Ramos (cell line): ENCODE results near the gene TMEM60.

Source experiments
- in situ Hi-C: fragments of 300-500 bp; cut with MboI; formaldehyde crosslinking; loops from one replicate; pipeline ENCODE4 v1.14.3; 2022; ENCODE audit warnings: low sequenced_read_pairs; ENCODE audit not compliant: unreplicated experiment

TMEM60 gene

GRCh38 chr7:77783111-77783510 is 15.1 kb downstream of the TMEM60 start:
- in situ Hi-C loops, result no loop called here

GRCh38 chr7:77782383-77782782 is 15.9 kb downstream of the TMEM60 start:
- in situ Hi-C loops, result no loop called here

- in situ Hi-C loops, result no loop called here
Measured at GRCh38 chr7:77778535-77778934, 19.7 kb downstream of the TMEM60 start.

- in situ Hi-C loops, result no loop called here
Measured at GRCh38 chr7:77771901-77772300, 26.3 kb downstream of the TMEM60 start.

GRCh38 chr7:77770316-77770715 is 27.9 kb downstream of the TMEM60 start:
- in situ Hi-C loops, result no loop called here

GRCh38 chr7:77766801-77767605 is 31.2 kb downstream of the TMEM60 start:
- in situ Hi-C loops, result no loop called here

GRCh38 chr7:77765906-77766800 is 32.1 kb downstream of the TMEM60 start:
- in situ Hi-C loops, result no loop called here

GRCh38 chr7:77765481-77765880 is 32.8 kb downstream of the TMEM60 start:
- in situ Hi-C loops, result no loop called here

GRCh38 chr7:77760809-77761453 is 37.3 kb downstream of the TMEM60 start:
- in situ Hi-C loops, result no loop called here

GRCh38 chr7:77759294-77759889 is 38.8 kb downstream of the TMEM60 start:
- in situ Hi-C loops, result loop anchor here (10.0 kb wide), 1 partner anchor 105 kb away; no protein-coding TSS in a partner anchor

GRCh38 chr7:77757589-77757988 is 40.6 kb downstream of the TMEM60 start:
- in situ Hi-C loops, result loop anchor here (10.0 kb wide), 1 partner anchor 103 kb away; no protein-coding TSS in a partner anchor

GRCh38 chr7:77753173-77753572 is 45.1 kb downstream of the TMEM60 start:
- in situ Hi-C loops, result loop anchor here (10.0 kb wide), 1 partner anchor 98 kb away; no protein-coding TSS in a partner anchor

- in situ Hi-C loops, result loop anchor here (10.0 kb wide), 1 partner anchor 97 kb away; no protein-coding TSS in a partner anchor
Measured at GRCh38 chr7:77752016-77752415, 46.2 kb downstream of the TMEM60 start.

- in situ Hi-C loops, result no loop called here
Measured at GRCh38 chr7:77747718-77748117, 50.5 kb downstream of the TMEM60 start.

GRCh38 chr7:77747178-77747577 is 51.1 kb downstream of the TMEM60 start:
- in situ Hi-C loops, result no loop called here

GRCh38 chr7:77746824-77747165 is 51.4 kb downstream of the TMEM60 start:
- in situ Hi-C loops, result no loop called here

- in situ Hi-C loops, result no loop called here
Measured at GRCh38 chr7:77746164-77746823, 51.9 kb downstream of the TMEM60 start.

GRCh38 chr7:77745746-77746145 is 52.5 kb downstream of the TMEM60 start:
- in situ Hi-C loops, result no loop called here
